ENCODE results near the gene PGAM1. TPM values are rescaled to one million over a fixed set of nuclear protein-coding genes. Genes with fewer than 3 reads are reported as not detected.
A peak's percentile ranks its signal among the peaks of the same experiment; 100 is the strongest.

Gene PGAM1
- polyA plus RNA-seq, 3 donors: 276 to 749 (median 498) TPM

GRCh38 chr10:97378933-97379921 lies 46.8 kb upstream of the PGAM1 start:
- intact Hi-C loops (cut with micrococcal nuclease): no loop called here

DNA sequence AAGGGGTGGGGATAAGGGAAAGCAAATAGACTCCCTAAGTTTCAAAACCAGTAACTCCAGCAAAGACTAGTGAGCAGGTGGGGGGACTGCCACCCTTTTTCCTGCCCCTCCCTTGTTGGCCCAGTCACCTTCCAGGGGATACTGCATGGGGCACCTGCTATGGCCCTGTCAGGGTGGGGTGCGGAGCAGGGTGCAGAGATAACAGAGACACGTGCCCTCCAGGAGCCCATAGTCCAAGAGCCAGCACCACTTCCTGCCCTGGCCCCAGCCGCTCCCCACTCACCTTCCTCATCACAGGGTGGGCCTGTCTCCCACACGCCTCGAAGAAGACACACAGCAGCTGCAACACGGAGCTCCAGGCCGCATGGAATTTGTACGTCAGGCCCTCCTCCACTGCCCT lies 45.5 kb upstream of the PGAM1 start:
- Histone ChIP-seq H3K4me3 (replicated peaks in 1 of 3; ENCODE audit: low read depth in 2 of 3, low read length in 3 of 3) (no peak overlapping the region), H2AFZ (ENCODE audit: insufficient read depth, low read depth, low read length, poor library complexity, severe bottlenecking) (no peak overlapping the region), H3K4me1 (ENCODE audit: control insufficient read depth in 1 of 2, insufficient read depth in 2 of 2, low read length in 2 of 2) (peaks cover 17 to 19% of the 10 kb centered on the region in 2 donors), H3K4me2 (replicated peaks; ENCODE audit: extremely low read depth, low read length, poor library complexity, severe bottlenecking) (no peak overlapping the region), H4K20me1 (ENCODE audit: insufficient read depth, low read length) (peaks cover 10% of the 10 kb centered on the region), H3K27ac (ENCODE audit: low read depth in 1 of 2, low read length in 2 of 2) (peak overlapping the region in 1 of 2 donors; percentile 9), H3K79me2 (ENCODE audit: insufficient read depth, low read length) (peaks cover 4% of the 10 kb centered on the region), H3K27me3 (ENCODE audit: control insufficient read depth in 2 of 2, insufficient read depth in 2 of 2, low read length in 2 of 2) (no peaks in the 10 kb centered on the region), H3K9me3 (replicated peaks in 1 of 2; ENCODE audit: control insufficient read depth in 1 of 2, insufficient read depth in 1 of 2, low read length in 2 of 2) (peaks cover 0 to 9% of the 10 kb centered on the region in 2 donors), H3K36me3 (replicated peaks in 1 of 2; ENCODE audit: control insufficient read depth in 1 of 2, insufficient read depth in 2 of 2, low read length in 2 of 2) (peaks cover 71 to 89% of the 10 kb centered on the region in 2 donors), H3K9ac (ENCODE audit: insufficient read depth, low read length, poor library complexity, severe bottlenecking) (no peak overlapping the region)
- peaks cover 4 to 14% (median 9%) of the 10 kb centered on the region in 7 donors for H3K9me3 Mint-ChIP-seq
- peaks cover 0 to 3% (median 0%) of the 10 kb centered on the region in 3 donors for H3K27me3 Mint-ChIP-seq (ENCODE audit: low read depth in 3 of 3)
- DNase-seq: no peak
- H3K4me1 Mint-ChIP-seq: peaks cover 8% of the 10 kb centered on the region
- H3K27ac Mint-ChIP-seq: no peak overlapping the region
- no peak overlapping the region for H3K4me3 Mint-ChIP-seq
- WGBS (ENCODE audit: insufficient coverage): 95% methylated on average over 6 of the region's 8 CpGs
- H3K36me3 Mint-ChIP-seq: peaks cover 79 to 95% of the 10 kb centered on the region in 2 donors
- intact Hi-C loops (cut with micrococcal nuclease): loop anchor here in 1 of 2 donors (2.0 kb wide), 1 partner anchor 14 kb away; no protein-coding TSS in a partner anchor
- TF ChIP-seq, protein P1, sequence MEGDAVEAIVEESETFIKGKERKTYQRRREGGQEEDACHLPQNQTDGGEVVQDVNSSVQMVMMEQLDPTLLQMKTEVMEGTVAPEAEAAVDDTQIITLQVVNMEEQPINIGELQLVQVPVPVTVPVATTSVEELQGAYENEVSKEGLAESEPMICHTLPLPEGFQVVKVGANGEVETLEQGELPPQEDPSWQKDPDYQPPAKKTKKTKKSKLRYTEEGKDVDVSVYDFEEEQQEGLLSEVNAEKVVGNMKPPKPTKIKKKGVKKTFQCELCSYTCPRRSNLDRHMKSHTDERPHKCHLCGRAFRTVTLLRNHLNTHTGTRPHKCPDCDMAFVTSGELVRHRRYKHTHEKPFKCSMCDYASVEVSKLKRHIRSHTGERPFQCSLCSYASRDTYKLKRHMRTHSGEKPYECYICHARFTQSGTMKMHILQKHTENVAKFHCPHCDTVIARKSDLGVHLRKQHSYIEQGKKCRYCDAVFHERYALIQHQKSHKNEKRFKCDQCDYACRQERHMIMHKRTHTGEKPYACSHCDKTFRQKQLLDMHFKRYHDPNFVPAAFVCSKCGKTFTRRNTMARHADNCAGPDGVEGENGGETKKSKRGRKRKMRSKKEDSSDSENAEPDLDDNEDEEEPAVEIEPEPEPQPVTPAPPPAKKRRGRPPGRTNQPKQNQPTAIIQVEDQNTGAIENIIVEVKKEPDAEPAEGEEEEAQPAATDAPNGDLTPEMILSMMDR (IDR thresholded peaks at IDR 0.05): no peak

More at GRCh38 chr10:97378933-97379921, 46.8 kb upstream of the PGAM1 start:
- Histone ChIP-seq H4K20me1 (ENCODE audit: insufficient read depth, low read length) (peaks cover 5% of the 10 kb centered on the region), H3K27me3 (ENCODE audit: control insufficient read depth in 2 of 2, insufficient read depth in 2 of 2, low read length in 2 of 2) (no peaks in the 10 kb centered on the region), H3K9ac (ENCODE audit: insufficient read depth, low read length, poor library complexity, severe bottlenecking) (no peak overlapping the region), H3K27ac (ENCODE audit: low read depth in 1 of 2, low read length in 2 of 2) (peak overlapping the region in 1 of 2 donors; percentile 5), H2AFZ (ENCODE audit: insufficient read depth, low read depth, low read length, poor library complexity, severe bottlenecking) (no peak overlapping the region), H3K36me3 (replicated peaks in 1 of 2; ENCODE audit: control insufficient read depth in 1 of 2, insufficient read depth in 2 of 2, low read length in 2 of 2) (peaks cover 58 to 76% of the 10 kb centered on the region in 2 donors), H3K9me3 (replicated peaks in 1 of 2; ENCODE audit: control insufficient read depth in 1 of 2, insufficient read depth in 1 of 2, low read length in 2 of 2) (peaks cover 0 to 9% of the 10 kb centered on the region in 2 donors), H3K4me3 (replicated peaks in 1 of 3; ENCODE audit: low read depth in 2 of 3, low read length in 3 of 3) (no peak overlapping the region), H3K4me1 (ENCODE audit: control insufficient read depth in 1 of 2, insufficient read depth in 2 of 2, low read length in 2 of 2) (peaks cover 27 to 32% of the 10 kb centered on the region in 2 donors), H3K4me2 (replicated peaks; ENCODE audit: extremely low read depth, low read length, poor library complexity, severe bottlenecking) (no peak overlapping the region), H3K79me2 (ENCODE audit: insufficient read depth, low read length) (peaks cover 11% of the 10 kb centered on the region)
- peaks cover 69 to 87% of the 10 kb centered on the region in 2 donors for H3K36me3 Mint-ChIP-seq
- WGBS (ENCODE audit: insufficient coverage): 92% methylated on average over 8 of the region's 15 CpGs
- no peak overlapping the region for H3K4me3 Mint-ChIP-seq
- H3K27me3 Mint-ChIP-seq (ENCODE audit: low read depth in 3 of 3): peaks cover 0 to 3% (median 0%) of the 10 kb centered on the region in 3 donors
- TF ChIP-seq, protein P1 (IDR thresholded peaks at IDR 0.05): no peak
- peak in 1 of 3 donors; percentile 3 for DNase-seq
- peaks cover 17% of the 10 kb centered on the region for H3K4me1 Mint-ChIP-seq
- H3K9me3 Mint-ChIP-seq: peaks cover 4 to 14% (median 9%) of the 10 kb centered on the region in 7 donors
- H3K27ac Mint-ChIP-seq: peak overlapping the region in 5 of 7 donors; percentile 2 to 66 (median 26)
